Prostate gland (tissue), 2 donors: ENCODE data around the gene SUN1.

ENCODE experiments used
- POLR2A ChIP-seq: fragments of 450-650 bp; IDR thresholded peaks from one replicate; pipeline ENCODE4 v1.6.1; 2016; ENCODE audit warnings: antibody characterized with exemption, mild to moderate bottlenecking
- TF ChIP-seq, protein P1 (sequence below), 4 experiments: fragments of 200-600 bp in 2 of 4; fragments of 450-650 bp in 2 of 4; sonication (generic) in 2 of 4; IDR thresholded peaks; 1 replicate in 3 of 4; 2 replicates in 1 of 4; pipeline ENCODE4 v1.5.1; 2016 to 2019; ENCODE audit warnings: antibody characterized with exemption in 4 of 4, mild to moderate bottlenecking in 2 of 4, moderate library complexity in 2 of 4

DNA sequence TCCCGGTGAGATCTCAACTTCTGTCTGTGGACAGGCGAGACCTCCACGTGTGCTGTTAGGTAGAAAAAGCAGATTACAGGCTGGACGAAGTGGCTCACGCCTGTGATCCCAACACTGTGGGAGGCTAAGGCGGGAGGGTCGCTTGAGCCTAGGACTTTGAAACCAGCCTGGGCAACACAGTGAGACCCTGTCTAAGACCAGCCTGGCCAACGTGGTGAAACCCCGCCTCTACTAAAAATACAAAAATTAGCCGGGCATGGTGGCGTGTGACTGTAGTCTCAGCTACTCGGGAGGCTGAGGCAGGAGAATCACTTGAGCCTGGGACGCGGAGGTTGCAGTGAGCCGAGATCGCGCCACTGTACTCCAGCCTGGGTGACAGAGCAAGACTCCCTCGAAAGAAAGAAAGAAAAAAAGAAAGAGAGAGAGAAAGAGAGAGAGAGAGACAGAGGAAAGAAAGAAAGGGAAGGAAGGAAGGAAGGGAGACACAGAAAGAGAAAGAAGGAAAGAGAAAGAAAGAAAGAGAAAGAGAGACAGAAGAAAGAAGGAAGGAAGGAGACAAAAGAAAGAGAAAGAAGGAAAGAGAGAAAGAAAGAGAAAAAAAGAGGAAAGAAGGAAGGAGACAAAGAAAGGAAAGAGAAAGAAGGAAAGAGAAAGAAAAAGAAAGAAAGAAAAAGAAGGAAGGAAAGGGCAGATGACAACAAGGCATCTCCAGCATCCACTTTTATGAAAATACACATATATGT is 29.6 kb upstream of the SUN1 start:
- TF ChIP-seq, protein P1, sequence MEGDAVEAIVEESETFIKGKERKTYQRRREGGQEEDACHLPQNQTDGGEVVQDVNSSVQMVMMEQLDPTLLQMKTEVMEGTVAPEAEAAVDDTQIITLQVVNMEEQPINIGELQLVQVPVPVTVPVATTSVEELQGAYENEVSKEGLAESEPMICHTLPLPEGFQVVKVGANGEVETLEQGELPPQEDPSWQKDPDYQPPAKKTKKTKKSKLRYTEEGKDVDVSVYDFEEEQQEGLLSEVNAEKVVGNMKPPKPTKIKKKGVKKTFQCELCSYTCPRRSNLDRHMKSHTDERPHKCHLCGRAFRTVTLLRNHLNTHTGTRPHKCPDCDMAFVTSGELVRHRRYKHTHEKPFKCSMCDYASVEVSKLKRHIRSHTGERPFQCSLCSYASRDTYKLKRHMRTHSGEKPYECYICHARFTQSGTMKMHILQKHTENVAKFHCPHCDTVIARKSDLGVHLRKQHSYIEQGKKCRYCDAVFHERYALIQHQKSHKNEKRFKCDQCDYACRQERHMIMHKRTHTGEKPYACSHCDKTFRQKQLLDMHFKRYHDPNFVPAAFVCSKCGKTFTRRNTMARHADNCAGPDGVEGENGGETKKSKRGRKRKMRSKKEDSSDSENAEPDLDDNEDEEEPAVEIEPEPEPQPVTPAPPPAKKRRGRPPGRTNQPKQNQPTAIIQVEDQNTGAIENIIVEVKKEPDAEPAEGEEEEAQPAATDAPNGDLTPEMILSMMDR (IDR thresholded peaks at IDR 0.05), result no peak
- TF ChIP-seq POLR2A, result no peak
